Measurements from ENCODE around the gene MYO1D.

MYO1D gene

GRCh38 chr17:32852811-32853210 lies 24.1 kb downstream of the MYO1D start:
- Histone ChIP-seq H3K79me2 (ENCODE audit: low read length) (peaks cover 88% of the 10 kb centered on the region), H3K4me2 (ENCODE audit: low read length) (no peak overlapping the region)

GRCh38 chr17:32849879-32850278 lies 27.0 kb downstream of the MYO1D start:
- peaks cover 90% of the 10 kb centered on the region for H3K79me2 ChIP-seq (ENCODE audit: low read length)
- H3K4me3 ChIP-seq (ENCODE audit: low read length), result no peak overlapping the region
- no peak overlapping the region for H3K4me2 ChIP-seq (ENCODE audit: low read length)
- H3K27me3 ChIP-seq (ENCODE audit: low read depth, low read length), result no peaks in the 10 kb centered on the region
- H3K9me3 ChIP-seq (ENCODE audit: insufficient read depth, low read length), result no peaks in the 10 kb centered on the region
- H2AFZ ChIP-seq (ENCODE audit: low read depth, low read length), result no peak overlapping the region
- no peaks in the 10 kb centered on the region for H3K36me3 ChIP-seq (replicated peaks; ENCODE audit: low read depth, low read length)
- peaks cover 17% of the 10 kb centered on the region for H3K4me1 ChIP-seq (ENCODE audit: low read length)
- peaks cover 11% of the 10 kb centered on the region; the same call in 1 of the 2 replicates for H4K20me1 ChIP-seq (ENCODE audit: insufficient read depth, low read length)
- TF ChIP-seq CTCF (IDR thresholded peaks at IDR 0.05; ENCODE audit: low read depth, low read length) (no peak), EZH2phosphoT487 (IDR thresholded peaks at IDR 0.05; ENCODE audit: low read depth) (no peak)
- H3K9ac ChIP-seq (ENCODE audit: low read length), result no peak overlapping the region
- no peak overlapping the region for H3K27ac ChIP-seq (ENCODE audit: low read length)

More at GRCh38 chr17:32852811-32853210, 24.1 kb downstream of the MYO1D start:
- TF ChIP-seq CTCF (IDR thresholded peaks at IDR 0.05; ENCODE audit: low read depth, low read length) (no peak), EZH2phosphoT487 (IDR thresholded peaks at IDR 0.05; ENCODE audit: low read depth) (no peak)
- H3K9me3 ChIP-seq (ENCODE audit: insufficient read depth, low read length), result no peaks in the 10 kb centered on the region
- H2AFZ ChIP-seq (ENCODE audit: low read depth, low read length), result no peak overlapping the region
- H3K4me3 ChIP-seq (ENCODE audit: low read length), result no peak overlapping the region
- H3K9ac ChIP-seq (ENCODE audit: low read length), result no peak overlapping the region
- H3K27ac ChIP-seq (ENCODE audit: low read length), result no peak overlapping the region
- H3K27me3 ChIP-seq (ENCODE audit: low read depth, low read length), result no peaks in the 10 kb centered on the region
- H4K20me1 ChIP-seq (ENCODE audit: insufficient read depth, low read length), result peaks cover 25% of the 10 kb centered on the region
- no peaks in the 10 kb centered on the region for H3K36me3 ChIP-seq (replicated peaks; ENCODE audit: low read depth, low read length)
- H3K4me1 ChIP-seq (ENCODE audit: low read length), result peaks cover 23% of the 10 kb centered on the region

GRCh38 chr17:32847977-32848376 lies 28.9 kb downstream of the MYO1D start:
- H3K4me3 ChIP-seq (ENCODE audit: low read length), result no peak overlapping the region
- H3K27ac ChIP-seq (ENCODE audit: low read length), result no peak overlapping the region
- no peaks in the 10 kb centered on the region for H3K9me3 ChIP-seq (ENCODE audit: insufficient read depth, low read length)
- no peaks in the 10 kb centered on the region for H3K27me3 ChIP-seq (ENCODE audit: low read depth, low read length)
- H3K4me2 ChIP-seq (ENCODE audit: low read length), result no peak overlapping the region
- peaks cover 11% of the 10 kb centered on the region; the same call in 1 of the 2 replicates for H4K20me1 ChIP-seq (ENCODE audit: insufficient read depth, low read length)
- H3K9ac ChIP-seq (ENCODE audit: low read length), result no peak overlapping the region
- H3K4me1 ChIP-seq (ENCODE audit: low read length), result no peaks in the 10 kb centered on the region
- peaks cover 80% of the 10 kb centered on the region for H3K79me2 ChIP-seq (ENCODE audit: low read length)
- no peaks in the 10 kb centered on the region for H3K36me3 ChIP-seq (replicated peaks; ENCODE audit: low read depth, low read length)
- TF ChIP-seq EZH2phosphoT487 (IDR thresholded peaks at IDR 0.05; ENCODE audit: low read depth) (no peak), CTCF (IDR thresholded peaks at IDR 0.05; ENCODE audit: low read depth, low read length) (no peak)
- H2AFZ ChIP-seq (ENCODE audit: low read depth, low read length), result no peak overlapping the region

- Histone ChIP-seq H3K9ac (ENCODE audit: low read length) (no peak overlapping the region), H3K27ac (ENCODE audit: low read length) (no peak overlapping the region), H3K27me3 (ENCODE audit: low read depth, low read length) (no peaks in the 10 kb centered on the region), H3K79me2 (ENCODE audit: low read length) (peaks cover 77% of the 10 kb centered on the region), H3K36me3 (replicated peaks; ENCODE audit: low read depth, low read length) (no peaks in the 10 kb centered on the region), H4K20me1 (ENCODE audit: insufficient read depth, low read length) (peaks cover 5% of the 10 kb centered on the region; the same call in 1 of the 2 replicates), H3K4me2 (ENCODE audit: low read length) (no peak overlapping the region), H3K4me3 (ENCODE audit: low read length) (no peak overlapping the region), H2AFZ (ENCODE audit: low read depth, low read length) (no peak overlapping the region), H3K9me3 (ENCODE audit: insufficient read depth, low read length) (no peaks in the 10 kb centered on the region), H3K4me1 (ENCODE audit: low read length) (no peaks in the 10 kb centered on the region)
- no peak for TF ChIP-seq EZH2phosphoT487 (IDR thresholded peaks at IDR 0.05; ENCODE audit: low read depth)
- no peak for TF ChIP-seq CTCF (IDR thresholded peaks at IDR 0.05; ENCODE audit: low read depth, low read length)
These were observed 30.8 kb downstream of the MYO1D start for GRCh38 chr17:32846143-32846542.

Data from OCI-LY3 (cell line).